LNCaP clone FGC (cell line): ENCODE data around the gene BAZ1A.

Experiments
- DNase-seq: peaks from one replicate; pipeline ENCODE4 v3.0.0-alpha.2; 2011; ENCODE audit warnings: low read depth
- H3K4me3 ChIP-seq: 2 replicates; pipeline ENCODE4 v1.5.1; 2011; ENCODE audit warnings: mild to moderate bottlenecking, low read depth, low read length, control low read depth
- CTCF ChIP-seq: IDR thresholded peaks from 2 replicates; pipeline ENCODE4 v1.5.1; 2012; ENCODE audit warnings: mild to moderate bottlenecking; ENCODE audit not compliant: control insufficient read depth, insufficient read depth; ENCODE audit errors: extremely low read depth

The BAZ1A gene

GRCh38 chr14:34732802-34733201 is 142.4 kb downstream of the BAZ1A start:
- no peak for TF ChIP-seq CTCF
- no peak overlapping the region for H3K4me3 ChIP-seq
- no peak for DNase-seq

GRCh38 chr14:34723867-34724266 is 151.3 kb downstream of the BAZ1A start:
- TF ChIP-seq CTCF = no peak
- H3K4me3 ChIP-seq = no peak overlapping the region
- no peak for DNase-seq

- H3K4me3 ChIP-seq = no peak overlapping the region
These were observed 152.2 kb downstream of the BAZ1A start for GRCh38 chr14:34722723-34723545.

GRCh38 chr14:34721129-34721528 is 154.0 kb downstream of the BAZ1A start:
- no peak for DNase-seq
- no peak overlapping the region for H3K4me3 ChIP-seq
- no peak for TF ChIP-seq CTCF

More at GRCh38 chr14:34722723-34723545, 152.2 kb downstream of the BAZ1A start:
- no peak for DNase-seq
- TF ChIP-seq CTCF = peak; percentile 74

GRCh38 chr14:34718750-34719304 is 156.3 kb downstream of the BAZ1A start:
- no peak for TF ChIP-seq CTCF
- H3K4me3 ChIP-seq = no peak overlapping the region
- no peak for DNase-seq

- peak overlapping the region; percentile 71 for H3K4me3 ChIP-seq
- no peak for DNase-seq
- TF ChIP-seq CTCF = no peak
These were observed 159.9 kb downstream of the BAZ1A start for GRCh38 chr14:34715127-34715863.
